H1 (cell line): ENCODE results near the gene RGR. TPM values are rescaled to one million over a fixed set of nuclear protein-coding genes. Genes with fewer than 3 reads are reported as not detected.

Source experiments
- CTCF ChIA-PET: fragments of 300-600 bp; sonication (Branson Sonifier 250); formaldehyde crosslinking; loops from one replicate; lab custom pipeline; 2021; ENCODE audit not compliant: partially characterized antibody; lab: Charles Lee
- POLR2A ChIA-PET: fragments of 300-600 bp; sonication (Branson Sonifier 250); formaldehyde crosslinking; loops from one replicate; lab custom pipeline; 2021; ENCODE audit warnings: inconsistent platforms; ENCODE audit not compliant: partially characterized antibody; lab: Charles Lee
- DNase-seq, 2 experiments: peaks; one replicate each; pipeline versions ENCODE4 v3.0.0 to v3.0.0-alpha.2; 2010 to 2022; ENCODE audit warnings: low spot score in 2 of 2, low read depth in 1 of 2, mixed read lengths in 1 of 2
- FAIRE-seq: peaks from 2 replicates; lab custom pipeline; 2011; peaks lifted over from hg19 to GRCh38; lab: Jason Lieb, UNC
- H2AFZ ChIP-seq: 2 replicates; pipeline ENCODE4 v1.8.1; 2012; ENCODE audit warnings: low read length, inconsistent platforms
- H2AK5ac ChIP-seq: 2 replicates; pipeline ENCODE4 v1.6.1; 2013; ENCODE audit warnings: low read depth, low read length
- H2BK120ac ChIP-seq: replicated peaks from 2 replicates; pipeline ENCODE3; 2013; ENCODE audit warnings: low read depth, low read length, inconsistent platforms
- H2BK12ac ChIP-seq: 2 replicates; pipeline ENCODE4 v1.6.1; 2013; ENCODE audit warnings: low read depth, low read length
- H2BK15ac ChIP-seq: 2 replicates; pipeline ENCODE4 v1.6.1; 2013; ENCODE audit warnings: low read length
- H2BK20ac ChIP-seq: 2 replicates; pipeline ENCODE4 v1.6.1; 2013; ENCODE audit warnings: low read length
- H2BK5ac ChIP-seq: 2 replicates; pipeline ENCODE4 v1.6.1; 2013; ENCODE audit warnings: low read depth, low read length
- H3K14ac ChIP-seq: 2 replicates; pipeline ENCODE4 v1.6.1; 2013; ENCODE audit warnings: inconsistent platforms; ENCODE audit not compliant: insufficient read length
- H3K18ac ChIP-seq: 2 replicates; pipeline ENCODE4 v1.6.1; 2013; ENCODE audit warnings: low read length; ENCODE audit errors: extremely low read depth
- H3K23ac ChIP-seq: 2 replicates; pipeline ENCODE4 v1.6.1; 2013; ENCODE audit warnings: inconsistent platforms; ENCODE audit not compliant: insufficient read length
- H3K23me2 ChIP-seq: 2 replicates; pipeline ENCODE4 v1.6.1; 2013; ENCODE audit warnings: low read depth, low read length
- H3K27ac ChIP-seq: 2 replicates; pipeline ENCODE4 v1.6.1; 2011; ENCODE audit warnings: low read depth, low read length, inconsistent platforms
- H3K27me3 ChIP-seq, 4 experiments: replicated peaks in 1 of 4; 1 replicate in 1 of 4; 2 replicates in 3 of 4; pipeline versions ENCODE4 v1.6.1 to v1.8.1; 2011 to 2013; ENCODE audit warnings: low read length in 3 of 4, mild to moderate bottlenecking in 3 of 4, inconsistent platforms in 2 of 4, mixed read lengths in 2 of 4, moderate library complexity in 1 of 4; ENCODE audit not compliant: control insufficient read depth in 3 of 4, insufficient read depth in 3 of 4; ENCODE audit errors: extremely low read depth in 1 of 4
- H3K36me3 ChIP-seq, 4 experiments: 2 replicates each; pipeline versions ENCODE4 v1.6.1 to v1.8.1; 2011 to 2013; ENCODE audit warnings: mild to moderate bottlenecking in 4 of 4, low read length in 3 of 4, moderate library complexity in 2 of 4, control low read depth in 1 of 4, inconsistent platforms in 1 of 4; ENCODE audit not compliant: insufficient read depth in 4 of 4, control insufficient read depth in 2 of 4
- H3K4ac ChIP-seq: replicated peaks from 2 replicates; pipeline ENCODE3; 2013; ENCODE audit warnings: low read length, low read depth, mixed read lengths, inconsistent platforms; ENCODE audit not compliant: insufficient read length
- H3K4me1 ChIP-seq, 4 experiments: replicated peaks in 1 of 4; 1 replicate in 1 of 4; 2 replicates in 3 of 4; pipeline versions ENCODE4 v1.6.1 to v1.8.1; 2011 to 2013; ENCODE audit warnings: low read length in 3 of 4, inconsistent platforms in 2 of 4, mixed read lengths in 1 of 4; ENCODE audit not compliant: insufficient read depth in 4 of 4, control insufficient read depth in 3 of 4
- H3K4me2 ChIP-seq, 2 experiments: 2 replicates each; pipeline versions ENCODE4 v1.6.1 to v1.8.1; 2011 to 2013; ENCODE audit warnings: low read depth in 2 of 2, low read length in 2 of 2, control low read depth in 1 of 2, inconsistent platforms in 1 of 2, mild to moderate bottlenecking in 1 of 2; ENCODE audit not compliant: insufficient read depth in 1 of 2
- H3K4me3 ChIP-seq, 4 experiments: fragments of 200-600, 300-600 bp in 1 of 4; sonication (generic), shearing (Covaris generic), sonication (Bioruptor Twin) in 1 of 4; 2 replicates each; pipeline versions ENCODE4 v1.5.1 to v1.8.1; 2011 to 2016; ENCODE audit warnings: low read length in 4 of 4, low read depth in 3 of 4, control low read depth in 2 of 4, inconsistent platforms in 2 of 4, mild to moderate bottlenecking in 2 of 4, mixed read lengths in 1 of 4, moderate library complexity in 1 of 4; ENCODE audit not compliant: insufficient read depth in 2 of 4; ENCODE audit errors: extremely low read depth in 1 of 4
- H3K56ac ChIP-seq: replicated peaks from 2 replicates; pipeline ENCODE3; 2013; ENCODE audit warnings: low read depth, mild to moderate bottlenecking, mixed read lengths, low read length, inconsistent platforms; ENCODE audit not compliant: insufficient read length
- H3K79me1 ChIP-seq: 2 replicates; pipeline ENCODE4 v1.6.1; 2013; ENCODE audit warnings: low read depth, low read length, control low read depth
- H3K79me2 ChIP-seq, 2 experiments: 2 replicates each; pipeline versions ENCODE4 v1.6.1 to v1.8.1; 2012 to 2013; ENCODE audit warnings: low read length in 2 of 2, mild to moderate bottlenecking in 2 of 2, inconsistent platforms in 1 of 2; ENCODE audit not compliant: insufficient read depth in 2 of 2, control insufficient read depth in 1 of 2
- H3K9ac ChIP-seq, 4 experiments: replicated peaks in 1 of 4; 1 replicate in 1 of 4; 2 replicates in 3 of 4; pipeline versions ENCODE4 v1.6.1 to v1.8.1; 2011 to 2013; ENCODE audit warnings: low read depth in 3 of 4, low read length in 3 of 4, control low read depth in 2 of 4, mild to moderate bottlenecking in 2 of 4, moderate library complexity in 2 of 4, inconsistent platforms in 1 of 4; ENCODE audit errors: extremely low read depth in 1 of 4
- H3K9me3 ChIP-seq, 2 experiments: 2 replicates each; pipeline versions ENCODE4 v1.6.1 to v1.8.1; 2012 to 2013; ENCODE audit warnings: mild to moderate bottlenecking in 2 of 2, moderate library complexity in 2 of 2, control low read depth in 1 of 2, inconsistent platforms in 1 of 2, low read depth in 1 of 2, low read length in 1 of 2, mixed read lengths in 1 of 2; ENCODE audit not compliant: insufficient read depth in 2 of 2
- H4K20me1 ChIP-seq, 2 experiments: replicated peaks in 1 of 2; 2 replicates each; pipeline versions ENCODE3 to v1.8.1; 2011 to 2013; ENCODE audit warnings: inconsistent platforms in 2 of 2, low read length in 2 of 2, mild to moderate bottlenecking in 1 of 2; ENCODE audit not compliant: insufficient read depth in 2 of 2, control insufficient read depth in 1 of 2
- H4K5ac ChIP-seq: 2 replicates; pipeline ENCODE4 v1.6.1; 2013; ENCODE audit warnings: low read length, low read depth, mixed read lengths, inconsistent platforms; ENCODE audit not compliant: insufficient read length
- H4K8ac ChIP-seq: 2 replicates; pipeline ENCODE4 v1.8.0; 2013; ENCODE audit warnings: mild to moderate bottlenecking, moderate library complexity, low read length, inconsistent platforms; ENCODE audit not compliant: insufficient read depth; ENCODE audit errors: extremely low read depth
- H4K91ac ChIP-seq: replicated peaks from 2 replicates; pipeline ENCODE3; 2013; ENCODE audit warnings: low read length, mixed read lengths, inconsistent platforms; ENCODE audit not compliant: insufficient read length
- CBX5 ChIP-seq: fragments of 300-800, 300-1000 bp; sonication (generic); IDR thresholded peaks from 2 replicates; pipeline ENCODE4 v1.7.1; 2016; ENCODE audit warnings: antibody characterized with exemption, low read length, low read depth
- CHD2 ChIP-seq: IDR thresholded peaks from 2 replicates; pipeline ENCODE4 v1.6.1; 2012; ENCODE audit warnings: low read length, improper control_type of control experiment
- EZH2 ChIP-seq: fragments of 200-600 bp; sonication (generic); IDR thresholded peaks from 2 replicates; pipeline ENCODE4 v1.7.1; 2012; ENCODE audit warnings: low read depth, mild to moderate bottlenecking, moderate library complexity, low read length, inconsistent platforms; ENCODE audit not compliant: severe bottlenecking
- HDAC2 ChIP-seq, 2 experiments: fragments of 300-600 bp in 1 of 2; sonication (generic) in 1 of 2; IDR thresholded peaks; 2 replicates each; pipeline ENCODE4 v1.6.1; 2011 to 2012; ENCODE audit warnings: low read depth in 2 of 2, low read length in 2 of 2, mild to moderate bottlenecking in 2 of 2, moderate library complexity in 2 of 2, borderline replicate concordance in 1 of 2, inconsistent platforms in 1 of 2
- KDM1A ChIP-seq: fragments of 200-600, 300-600 bp; sonication (generic); IDR thresholded peaks from 2 replicates; pipeline ENCODE4 v1.7.1; 2016; ENCODE audit warnings: mild to moderate bottlenecking, low read length, borderline replicate concordance
- POLR2AphosphoS5 ChIP-seq: IDR thresholded peaks from 2 replicates; pipeline ENCODE4 v1.6.1; 2011; ENCODE audit warnings: low read depth, low read length
- POU5F1 ChIP-seq: IDR thresholded peaks from 2 replicates; pipeline ENCODE4 v1.6.1; 2011; ENCODE audit warnings: low read depth, mild to moderate bottlenecking, low read length, moderate library complexity
- RFX5 ChIP-seq: IDR thresholded peaks from 2 replicates; pipeline ENCODE4 v1.6.1; 2011; ENCODE audit warnings: low read depth, low read length, improper control_type of control experiment, borderline replicate concordance
- RNF2 ChIP-seq: fragments of 200-900, 300-1000 bp; sonication (generic); IDR thresholded peaks from 2 replicates; pipeline ENCODE4 v1.7.1; 2016; ENCODE audit warnings: borderline replicate concordance, low read depth, mild to moderate bottlenecking, antibody characterized with exemption, low read length; ENCODE audit not compliant: poor library complexity, severe bottlenecking; ENCODE audit errors: missing control alignments
- SP1 ChIP-seq: IDR thresholded peaks from 2 replicates; pipeline ENCODE4 v1.6.1; 2011; ENCODE audit warnings: low read depth, low read length
- TBP ChIP-seq: IDR thresholded peaks from 2 replicates; pipeline ENCODE4 v1.6.1; 2011; ENCODE audit warnings: low read depth, low read length, improper control_type of control experiment
- YY1 ChIP-seq: IDR thresholded peaks from 2 replicates; pipeline ENCODE4 v1.6.1; 2011; ENCODE audit warnings: low read depth, mild to moderate bottlenecking, low read length
- WGBS, 2 experiments: shearing (Covaris generic) in 1 of 2; methylation state at CpG; one replicate each; pipeline versions ENCODE4 v1.1.6 to v1.1.7; 2013 to 2015; ENCODE audit warnings: low lambda C conversion rate in 2 of 2, mixed read lengths in 2 of 2, inconsistent platforms in 1 of 2, low coverage in 1 of 2, missing lambda C conversion rate in 1 of 2; ENCODE audit not compliant: insufficient replicate concordance in 2 of 2, insufficient coverage in 1 of 2, insufficient read length in 1 of 2; ENCODE audit errors: extremely low coverage in 1 of 2, missing lambda C conversion rate in 1 of 2; 5-methylcytosine and 5-hydroxymethylcytosine counted together
- polyA plus RNA-seq, 7 experiments: library from polyadenylated mRNA; depleted of rRNA in 3 of 7; stranded (reverse) in 5 of 7; unstranded in 2 of 7; fragments of >200 nt in 5 of 7; fragments of 200-250 nt in 2 of 7; gene quantifications; 1 replicate in 5 of 7; 2 replicates in 1 of 7; 4 replicates in 1 of 7; pipeline versions ENCODE4 v1.2.1 to v1.2.3, GENCODE V29; 2011 to 2013; ENCODE audit warnings: missing spikeins in 2 of 7, mixed read lengths in 2 of 7
- total RNA-seq: library from RNA; stranded (reverse); fragmentation: NEBNext Ultra II Directional; extraction: Animal tissue kit (Norgen Biotek cat#: 25700); gene quantifications from 2 replicates; pipeline ENCODE4 v1.2.1, GENCODE V29; 2021
- TF ChIP-seq, protein P1 (sequence below): IDR thresholded peaks from 2 replicates; pipeline ENCODE4 v1.6.1; 2012; ENCODE audit warnings: inconsistent platforms

Gene RGR
- total and polyA plus RNA-seq, 2 of the 8 experiments (the other 6 are each of a cell fraction or from before 2014, with no cell fraction given): not detected

DNA sequence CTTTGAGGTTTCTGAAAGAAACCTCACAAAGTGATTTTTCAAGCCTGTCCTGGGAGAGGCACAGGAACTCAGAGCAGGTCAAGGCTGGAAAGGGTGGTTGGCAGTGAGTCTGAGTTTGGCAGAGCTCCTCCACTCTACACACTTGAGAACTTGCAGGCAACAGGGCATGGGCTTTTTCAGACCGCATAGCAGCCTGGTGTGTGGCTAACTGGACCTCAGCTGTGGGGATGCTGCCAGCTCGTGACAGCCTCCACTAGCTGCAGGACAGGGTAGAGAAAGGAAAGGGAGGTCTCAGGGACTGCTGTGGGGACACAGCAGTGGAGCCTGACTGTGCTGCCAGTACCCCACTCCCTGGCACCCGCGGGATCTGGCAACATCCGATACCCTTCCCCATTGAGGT, 47.9 kb upstream of the RGR start:
- H2BK20ac ChIP-seq: no peak overlapping the region
- no peak overlapping the region for H3K23ac ChIP-seq
- H2BK12ac ChIP-seq: no peak overlapping the region
- H3K4me1 ChIP-seq: peaks cover 0 to 5% (median 2%) of the 10 kb centered on the region in 4 experiments; a peak in 4 of 7 replicates
- no peak overlapping the region for H2BK120ac ChIP-seq
- no peaks in the 10 kb centered on the region for H3K79me1 ChIP-seq
- H2BK15ac ChIP-seq: no peak overlapping the region
- no peak overlapping the region for H2AK5ac ChIP-seq
- H3K9me3 ChIP-seq: no peaks in the 10 kb centered on the region
- H4K8ac ChIP-seq: no peak overlapping the region
- no peak overlapping the region for H3K4me2 ChIP-seq
- H3K14ac ChIP-seq: no peak overlapping the region
- no peak overlapping the region for H4K5ac ChIP-seq
- H3K18ac ChIP-seq: no peak overlapping the region
- H3K23me2 ChIP-seq: peaks cover 12% of the 10 kb centered on the region; the same call in 1 of the 2 replicates
- no peak for DNase-seq
- no peak overlapping the region for H2AFZ ChIP-seq
- ChIA-PET POLR2A (no interaction called here), CTCF (interaction anchor here (0.8 to 8.6 kb wide), 6 partner anchors 8 to 62 kb away, joined by 3 to 64 read pairs (median 6); no protein-coding TSS in a partner anchor)
- H3K79me2 ChIP-seq: no peaks in the 10 kb centered on the region
- H2BK5ac ChIP-seq: no peak overlapping the region
- H3K4ac ChIP-seq: no peak overlapping the region
- H3K36me3 ChIP-seq: no peaks in the 10 kb centered on the region
- peaks cover 2 to 36% (median 31%) of the 10 kb centered on the region in 4 experiments for H3K27me3 ChIP-seq
- no peak overlapping the region for H3K9ac ChIP-seq
- H3K56ac ChIP-seq: no peak overlapping the region
- H4K20me1 ChIP-seq: peaks cover 0 to 5% of the 10 kb centered on the region in 2 experiments
- no peak overlapping the region for H4K91ac ChIP-seq
- WGBS, 2 experiments: 64% methylated on average over 5 of the region's 5 CpGs; no CpG with 5 or more reads in 1 of the 2 experiments
- no peak overlapping the region for H3K27ac ChIP-seq
- no peak overlapping the region for H3K4me3 ChIP-seq
- no peak for FAIRE-seq
- TF ChIP-seq POLR2AphosphoS5: no peak
- TF ChIP-seq CBX5: no peak
- no peak for TF ChIP-seq RFX5
- TF ChIP-seq EZH2: no peak
- no peak for TF ChIP-seq YY1
- TF ChIP-seq RNF2: no peak
- TF ChIP-seq POU5F1: no peak
- no peak for TF ChIP-seq HDAC2 (IDR thresholded peaks at IDR 0.05; ENCODE audit: borderline replicate concordance in 1 of 2, low read depth in 2 of 2, low read length in 2 of 2)
- TF ChIP-seq, protein P1, sequence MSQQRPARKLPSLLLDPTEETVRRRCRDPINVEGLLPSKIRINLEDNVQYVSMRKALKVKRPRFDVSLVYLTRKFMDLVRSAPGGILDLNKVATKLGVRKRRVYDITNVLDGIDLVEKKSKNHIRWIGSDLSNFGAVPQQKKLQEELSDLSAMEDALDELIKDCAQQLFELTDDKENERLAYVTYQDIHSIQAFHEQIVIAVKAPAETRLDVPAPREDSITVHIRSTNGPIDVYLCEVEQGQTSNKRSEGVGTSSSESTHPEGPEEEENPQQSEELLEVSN: no peak
- no peak for TF ChIP-seq TBP
- no peak for TF ChIP-seq KDM1A
- no peak for TF ChIP-seq CHD2
- no peak for TF ChIP-seq SP1
